Cortex of kidney (tissue), 1 donor: ENCODE data around the gene UCN3.
"Not testable (repeated sequence)": the region's sequence is repeated elsewhere in the genome, so short reads cannot be mapped to it uniquely, and the experiment has no call there.

Experiments used
- DNase-seq: peaks from one replicate; lab custom pipeline; 2025; lab: John Stamatoyannopoulos, UW

The UCN3 gene

DNA sequence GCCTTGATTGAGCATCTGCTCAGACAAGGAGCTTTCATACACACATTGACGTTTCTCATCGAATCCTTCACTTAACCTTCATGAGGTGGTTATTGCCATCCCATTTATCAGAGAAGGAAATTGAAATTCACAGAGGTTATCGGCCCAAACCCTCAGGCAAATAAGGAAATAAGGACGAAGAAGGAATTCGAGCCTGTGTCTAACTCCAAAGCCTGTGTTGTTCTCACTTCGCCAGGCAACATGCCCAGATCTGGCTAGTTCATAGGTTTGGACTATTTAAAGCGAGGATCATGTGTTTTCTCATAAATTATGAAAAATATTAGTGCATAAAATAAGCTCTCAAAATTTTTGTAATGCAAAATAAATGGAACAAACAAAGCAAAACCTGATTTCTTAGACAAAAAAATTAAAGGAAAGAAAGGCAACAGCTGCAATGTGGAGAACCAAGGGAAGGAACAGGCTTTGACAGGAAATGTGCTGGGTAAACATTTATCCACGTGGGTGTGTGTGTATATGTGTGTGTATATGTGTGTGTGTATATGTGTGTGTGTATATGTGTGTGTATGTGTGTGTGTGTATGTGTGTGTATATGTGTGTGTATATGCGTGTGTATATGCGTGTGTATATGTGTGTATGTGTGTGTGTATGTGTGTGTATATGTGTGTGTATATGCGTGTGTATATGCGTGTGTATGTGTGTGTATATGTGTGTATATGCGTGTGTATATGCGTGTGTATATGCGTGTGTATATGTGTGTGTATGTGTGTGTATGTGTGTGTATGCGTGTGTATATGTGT is 4.8 kb downstream of the UCN3 start:
- no peak for DNase-seq

DNA sequence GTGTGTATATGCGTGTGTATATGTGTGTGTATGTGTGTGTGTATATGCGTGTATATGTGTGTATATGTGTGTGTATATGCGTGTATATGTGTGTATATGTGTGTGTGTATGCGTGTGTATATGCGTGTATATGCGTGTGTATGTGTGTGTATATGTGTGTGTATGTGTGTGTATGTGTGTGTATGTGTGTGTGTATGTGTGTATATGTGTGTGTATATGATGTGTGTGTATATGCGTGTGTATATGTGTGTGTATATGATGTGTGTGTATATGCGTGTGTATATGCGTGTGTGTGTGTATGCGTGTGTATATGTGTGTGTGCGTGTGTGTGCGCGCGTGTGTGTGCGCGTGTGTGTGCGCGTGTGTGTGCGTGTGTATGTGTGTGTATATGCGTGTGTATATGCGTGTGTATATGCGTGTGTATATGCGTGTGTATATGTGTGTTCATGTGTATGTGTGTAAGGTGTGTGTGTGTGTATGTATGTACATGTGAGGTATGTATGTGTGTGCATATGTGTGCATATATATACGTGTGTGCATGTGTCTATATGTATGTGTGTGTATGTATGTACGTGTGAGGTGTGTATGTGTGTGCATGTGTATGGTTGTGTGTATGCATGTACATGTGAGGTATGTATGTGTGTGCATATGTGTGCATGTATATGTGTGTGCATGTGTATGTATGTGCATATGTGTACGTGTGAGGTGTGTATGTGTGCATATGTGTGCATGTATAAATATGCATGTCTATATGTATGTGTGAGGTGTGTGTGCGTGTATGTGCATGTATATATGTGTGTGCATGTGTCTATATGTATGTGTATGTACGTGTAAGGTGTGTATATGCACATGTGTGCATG is 6.0 kb downstream of the UCN3 start:
- no peak for DNase-seq

DNA sequence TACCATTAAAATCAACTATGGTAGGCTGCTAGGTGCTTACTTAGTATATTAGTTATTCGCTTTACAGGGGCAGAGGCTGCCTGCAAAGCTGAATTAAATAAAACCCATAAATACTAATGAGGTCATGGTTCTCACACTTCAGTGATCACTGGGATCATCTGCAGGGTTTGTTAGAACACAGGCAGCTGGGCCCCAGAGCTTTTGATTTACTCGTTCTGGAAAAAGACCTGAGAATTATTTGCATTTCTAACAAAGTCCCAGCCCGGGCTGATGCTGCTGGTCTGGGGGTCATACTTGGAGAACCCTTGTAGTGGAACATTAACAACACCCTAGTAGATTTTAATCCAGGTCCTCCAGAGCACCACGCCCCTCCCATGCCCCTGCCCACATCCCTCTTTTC is 8.5 kb downstream of the UCN3 start:
- DNase-seq, result no peak

DNA sequence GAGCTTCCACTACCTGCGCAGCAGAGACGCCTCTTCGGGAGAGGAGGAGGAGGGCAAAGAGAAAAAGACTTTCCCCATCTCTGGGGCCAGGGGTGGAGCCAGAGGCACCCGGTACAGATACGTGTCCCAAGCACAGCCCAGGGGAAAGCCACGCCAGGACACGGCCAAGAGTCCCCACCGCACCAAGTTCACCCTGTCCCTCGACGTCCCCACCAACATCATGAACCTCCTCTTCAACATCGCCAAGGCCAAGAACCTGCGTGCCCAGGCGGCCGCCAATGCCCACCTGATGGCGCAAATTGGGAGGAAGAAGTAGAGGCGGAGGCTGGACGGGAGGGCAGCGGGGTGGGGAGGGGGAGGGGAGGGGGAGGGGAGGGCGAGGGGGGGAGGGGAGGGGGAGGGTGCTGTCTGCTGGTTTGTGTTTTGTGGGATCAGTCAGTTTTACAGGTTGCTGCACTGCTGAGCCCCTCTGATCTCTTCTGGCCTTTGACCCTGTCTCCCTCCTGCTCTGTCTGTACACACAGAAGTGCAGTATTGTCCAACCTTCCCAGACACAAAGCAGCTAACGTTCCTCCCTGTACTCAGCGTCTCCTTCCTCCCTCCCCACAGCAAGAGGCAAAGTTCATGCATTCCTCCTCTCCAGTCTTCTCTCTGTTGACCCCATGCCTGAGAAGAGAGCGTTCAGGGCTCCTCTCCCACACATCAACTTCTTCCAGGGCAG is 9.3 kb downstream of the UCN3 start:
- DNase-seq, result no peak

DNA sequence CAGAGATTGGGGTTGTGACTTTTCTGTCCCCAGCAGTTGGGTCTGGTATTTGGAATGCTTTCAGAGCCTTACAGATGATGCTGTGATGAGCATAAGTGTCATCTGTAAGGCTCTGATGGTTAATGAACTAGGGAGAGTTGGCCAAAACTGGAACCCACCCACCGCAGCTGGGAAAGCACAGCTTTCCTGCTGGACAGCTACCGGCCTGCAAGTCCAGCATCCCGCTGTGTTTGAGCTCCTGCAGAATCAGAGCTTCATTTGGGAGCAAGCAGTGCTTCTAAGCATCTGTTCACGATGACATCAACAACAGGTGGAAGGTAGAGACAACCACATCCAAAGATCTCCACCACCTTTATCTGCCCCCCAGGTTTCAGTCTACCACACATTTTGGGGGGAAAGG is 11.7 kb downstream of the UCN3 start:
- DNase-seq, result no peak

DNA sequence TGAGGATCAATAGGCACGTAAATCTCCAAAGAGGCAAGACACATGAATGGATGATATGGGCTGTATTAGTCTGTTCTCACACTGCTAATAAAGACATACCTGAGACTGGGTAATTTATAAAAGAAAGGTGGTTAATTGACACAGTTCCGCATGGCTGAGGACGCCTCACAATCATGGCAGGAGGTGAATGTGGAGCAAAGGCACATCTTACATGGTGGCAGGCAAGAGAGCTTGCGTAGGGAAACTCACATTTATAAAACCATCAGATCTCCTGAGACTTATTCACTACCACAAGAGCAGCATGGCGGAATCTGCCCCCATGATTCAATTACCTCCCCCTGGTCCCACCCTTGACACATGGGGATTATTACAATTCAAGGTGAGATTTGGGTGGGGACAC is 14.4 kb downstream of the UCN3 start:
- DNase-seq, result not testable (repeated sequence)

DNA sequence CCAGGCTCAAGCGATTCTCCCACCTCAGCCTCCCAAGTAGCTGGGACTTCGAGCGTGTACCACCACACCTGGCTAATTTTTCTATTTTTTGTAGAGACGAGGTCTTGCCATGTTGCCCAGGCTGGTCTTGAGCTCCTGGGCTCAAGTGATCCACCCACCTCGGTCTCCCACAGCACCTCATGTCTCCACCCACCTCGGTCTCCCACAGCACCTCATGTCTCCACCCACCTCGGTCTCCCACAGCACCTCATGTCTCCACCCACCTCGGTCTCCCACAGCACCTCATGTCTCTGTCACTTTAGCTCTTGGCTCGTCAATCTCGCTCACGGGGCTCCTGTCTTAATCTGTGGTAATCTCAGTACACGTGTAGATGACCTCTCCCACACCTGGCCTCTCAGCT is 15.6 kb downstream of the UCN3 start:
- DNase-seq, result not testable (repeated sequence)

DNA sequence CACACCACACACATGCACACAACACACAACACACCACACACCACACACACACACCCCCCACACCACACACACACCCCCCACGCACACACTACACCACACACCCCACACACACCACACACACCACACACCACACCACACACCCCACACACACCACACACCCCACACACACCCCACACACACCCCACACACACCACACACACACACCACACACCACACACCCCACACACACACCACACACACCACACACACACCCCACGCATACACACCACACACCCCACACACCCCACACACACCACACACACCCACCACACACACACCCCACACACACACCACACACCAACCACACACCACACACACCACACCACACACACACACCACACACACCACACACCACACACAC is 16.4 kb downstream of the UCN3 start:
- no peak for DNase-seq

DNA sequence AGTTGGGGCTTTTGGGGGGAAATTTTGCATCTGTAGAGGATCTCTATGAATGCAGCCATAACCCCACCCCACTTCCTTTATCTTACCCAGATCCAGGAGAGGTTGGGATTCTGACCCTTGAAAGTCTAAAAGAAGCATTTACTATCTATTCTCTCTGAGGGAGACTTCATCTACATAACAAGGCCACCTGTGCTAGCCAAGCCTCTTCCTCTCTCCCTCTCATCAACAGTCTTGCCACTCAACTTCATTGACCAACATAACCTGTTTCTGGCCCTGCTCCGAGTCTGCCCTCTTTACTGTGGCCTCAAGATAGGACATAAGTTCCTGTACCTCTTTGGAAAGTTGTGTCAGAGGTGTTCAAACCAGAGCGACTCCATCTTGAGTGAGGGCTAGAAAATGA is 20.5 kb downstream of the UCN3 start:
- DNase-seq, result no peak

DNA sequence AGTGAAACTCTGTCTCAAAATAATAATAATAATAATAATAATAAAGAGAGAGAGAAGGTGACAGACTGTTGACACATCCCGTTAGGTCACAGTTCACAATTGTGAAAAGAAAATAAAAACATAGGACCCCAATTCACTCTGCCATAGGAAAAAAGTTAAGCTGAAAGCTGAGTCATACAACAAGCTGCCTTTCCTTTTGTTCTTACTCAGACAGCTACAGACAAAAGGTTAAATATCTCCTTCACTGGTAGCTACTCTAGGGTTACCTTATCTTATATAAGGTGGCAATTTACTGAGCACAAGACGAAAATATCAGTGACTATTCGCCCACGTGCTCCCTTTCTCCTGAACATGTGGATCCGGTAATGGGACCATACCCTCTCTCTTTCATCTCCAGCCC is 22.4 kb downstream of the UCN3 start:
- no peak for DNase-seq

DNA sequence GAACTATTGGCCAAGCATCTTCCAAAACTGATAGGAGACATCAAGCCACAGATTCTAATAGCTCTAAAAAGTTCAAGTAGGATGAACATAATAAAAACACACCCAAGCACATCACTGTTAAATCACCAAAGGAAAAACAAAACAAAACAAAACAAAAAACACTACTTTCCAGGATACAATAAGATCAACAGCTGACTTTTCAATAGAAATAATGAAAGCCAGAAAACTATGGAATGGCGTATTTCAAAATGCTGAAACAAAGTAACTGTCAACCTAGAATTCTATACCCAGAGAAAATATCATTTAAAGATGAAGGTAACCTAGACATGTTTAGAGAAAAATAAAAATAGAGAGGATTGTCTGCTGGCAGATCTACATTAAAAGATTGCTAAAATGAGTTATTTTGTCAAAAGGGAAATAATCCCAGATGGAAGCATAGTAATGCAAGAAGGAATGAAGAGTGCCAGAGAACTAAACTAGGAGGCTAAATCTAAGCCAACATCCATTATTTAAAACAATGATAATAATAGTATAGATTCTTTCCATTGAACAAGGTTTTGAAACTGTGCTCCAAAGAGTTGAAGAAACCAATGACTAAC is 25.9 kb downstream of the UCN3 start:
- DNase-seq, result no peak

DNA sequence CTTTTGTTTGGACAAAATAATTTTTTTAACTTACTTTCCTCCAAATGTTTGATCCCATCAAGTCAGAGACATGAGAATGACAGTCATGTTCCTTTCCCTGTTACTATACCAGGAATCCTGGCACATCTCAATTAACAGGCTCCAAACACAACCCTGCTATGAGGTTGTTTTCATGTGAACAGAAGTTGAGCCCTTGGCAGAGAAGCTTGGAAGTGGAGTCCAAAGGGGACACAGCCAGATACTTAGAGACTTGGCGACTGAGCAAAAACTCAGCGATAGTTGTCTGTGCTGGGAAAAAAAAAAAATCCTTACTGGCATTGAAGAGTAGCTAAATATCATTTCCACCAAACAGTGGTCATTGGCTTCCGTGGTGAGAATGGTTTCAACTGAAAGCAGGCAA is 27.0 kb downstream of the UCN3 start:
- DNase-seq, result no peak

DNA sequence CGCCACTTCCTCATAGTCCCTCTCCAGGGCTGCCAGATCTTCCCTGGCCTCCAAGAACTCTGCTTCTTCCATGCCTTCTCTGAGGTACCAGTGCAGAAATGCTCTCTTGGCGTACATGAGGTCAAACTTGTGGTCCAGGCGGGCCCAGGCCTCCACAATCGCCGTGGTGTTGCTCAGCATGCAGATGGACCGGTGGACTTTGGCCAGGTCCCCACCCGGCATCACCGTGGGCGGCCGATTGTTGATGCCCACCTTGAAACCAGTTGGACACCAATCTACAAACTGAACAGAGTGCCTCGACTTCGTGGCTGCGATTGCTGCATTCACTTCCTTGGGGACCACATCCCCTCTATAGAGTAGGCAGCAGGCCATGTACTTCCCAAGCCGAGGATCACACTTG is 28.8 kb downstream of the UCN3 start:
- no peak for DNase-seq

DNA sequence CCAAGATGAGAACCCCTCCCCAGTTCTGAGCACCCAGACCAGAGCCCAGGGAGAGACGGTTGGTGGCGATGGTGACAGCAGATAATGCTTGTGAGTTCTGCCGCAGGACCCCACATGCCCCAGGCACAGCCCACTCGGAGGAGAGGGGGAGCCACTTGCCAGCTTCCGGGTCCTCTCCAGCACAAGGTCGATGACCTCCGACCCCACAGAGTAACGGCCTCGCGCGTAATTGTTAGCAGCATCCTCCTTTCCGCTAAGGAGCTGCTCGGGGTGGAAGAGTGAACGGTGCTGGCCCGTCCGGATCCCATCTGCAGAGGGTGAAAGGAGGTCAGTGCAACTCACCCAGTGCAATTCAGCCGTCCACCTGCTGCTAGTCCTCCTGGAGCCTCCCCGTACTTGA is 30.4 kb downstream of the UCN3 start:
- no peak for DNase-seq

DNA sequence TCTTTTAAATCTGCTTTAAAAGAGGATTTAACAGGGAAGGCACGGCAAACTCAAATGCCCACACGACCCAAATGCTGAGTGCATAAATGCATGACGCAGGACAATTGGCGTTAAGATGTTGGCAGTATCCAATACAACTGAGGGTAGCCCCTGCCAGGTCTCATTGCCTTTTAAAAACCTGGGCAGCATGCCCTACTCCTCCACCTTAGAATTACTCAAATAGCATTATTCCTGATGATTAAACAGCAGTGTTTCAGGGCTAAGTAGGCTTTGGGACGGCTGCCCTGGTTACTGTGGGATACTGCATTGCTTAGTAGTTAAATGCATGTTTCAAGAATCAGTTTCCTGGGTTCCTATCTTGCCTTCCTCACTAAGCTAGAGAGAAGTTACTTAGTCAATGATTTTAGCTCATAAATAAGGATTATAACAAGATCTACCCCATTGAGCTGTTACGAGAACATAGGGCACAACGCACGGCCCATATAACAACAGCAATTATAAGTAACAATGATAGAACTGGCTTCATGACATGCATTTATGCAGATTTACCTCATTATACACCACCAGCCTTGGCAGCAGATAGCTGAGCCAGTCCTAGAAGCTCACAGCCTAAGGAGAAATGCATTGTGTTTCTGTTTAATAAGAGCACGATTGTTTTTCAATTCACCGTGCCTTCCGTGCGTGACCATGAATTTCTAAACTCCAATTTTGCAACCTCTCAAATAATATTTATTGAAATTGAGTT is 32.0 kb downstream of the UCN3 start:
- DNase-seq, result no peak

DNA sequence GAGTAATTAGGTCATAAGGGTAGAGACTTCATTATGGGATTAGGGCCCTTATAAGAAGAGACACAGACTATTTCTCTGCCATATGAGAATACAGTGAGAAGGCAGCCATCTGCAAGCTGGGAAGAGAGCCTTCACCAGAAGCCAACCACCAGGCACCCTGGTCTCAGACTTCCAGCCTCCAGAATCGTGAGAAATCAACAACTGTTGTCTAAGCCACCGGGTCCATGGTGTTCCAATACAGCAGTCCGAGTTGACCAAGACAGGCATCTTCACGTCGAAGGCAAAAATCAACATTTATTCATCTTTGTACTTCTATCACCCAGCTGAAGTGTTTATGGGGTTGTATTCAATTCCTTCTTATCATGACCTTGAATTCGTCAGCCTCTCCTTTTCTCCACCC is 34.6 kb downstream of the UCN3 start:
- no peak for DNase-seq

DNA sequence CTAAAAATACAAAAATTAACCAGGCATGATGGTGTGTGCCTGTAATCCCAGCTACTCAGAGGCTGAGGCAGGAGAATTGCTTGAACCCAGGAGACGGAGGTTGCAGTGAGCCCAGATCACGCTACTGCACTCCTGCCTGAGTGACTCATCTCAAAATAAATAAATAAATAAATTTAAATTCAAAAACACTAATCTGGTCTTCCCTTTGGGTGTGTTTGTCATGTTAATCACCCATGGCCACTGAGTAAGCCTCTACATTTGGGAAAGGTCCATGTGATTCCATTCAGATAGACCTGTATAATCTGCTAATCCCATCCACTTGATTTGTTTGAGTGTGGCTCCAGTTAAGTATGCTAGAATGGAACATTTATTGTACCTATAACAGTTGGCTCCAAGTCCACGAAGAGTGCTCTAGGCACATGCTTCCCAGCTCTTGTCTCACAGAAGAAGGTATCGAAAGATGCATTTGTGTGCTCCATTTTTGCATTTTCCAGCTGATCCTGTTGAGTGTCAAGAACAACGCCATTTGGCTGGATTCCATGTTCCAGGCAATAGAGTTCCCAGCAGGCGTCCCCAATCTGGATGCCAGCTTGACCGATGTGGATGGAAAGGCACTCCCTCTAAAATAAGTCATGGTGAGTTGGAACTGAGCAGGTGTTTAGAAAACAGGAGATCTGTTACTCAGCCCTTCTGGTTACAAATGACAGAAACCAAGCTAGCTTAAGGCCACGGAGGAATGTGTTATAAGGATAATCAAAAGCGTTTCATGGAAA is 35.9 kb downstream of the UCN3 start:
- DNase-seq, result no peak

DNA sequence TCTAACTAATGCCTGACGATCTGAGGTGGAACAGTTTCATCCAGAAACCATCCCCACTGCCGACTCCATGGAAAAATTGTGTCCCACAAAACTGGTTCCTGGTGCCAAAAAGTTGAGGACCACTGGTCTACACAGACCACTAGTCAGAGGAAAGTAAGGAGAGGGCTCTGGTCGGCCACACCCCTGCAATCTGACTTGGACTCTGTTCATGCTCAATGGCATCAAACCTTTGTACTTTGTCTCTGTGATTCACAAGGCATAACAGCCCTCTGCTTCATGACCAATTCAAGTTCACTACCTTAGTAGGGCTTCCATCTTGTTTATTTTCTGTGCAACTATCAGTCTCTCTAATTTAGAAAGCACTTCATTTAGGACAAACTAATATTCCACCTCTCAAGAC is 38.0 kb downstream of the UCN3 start:
- DNase-seq, result no peak

DNA sequence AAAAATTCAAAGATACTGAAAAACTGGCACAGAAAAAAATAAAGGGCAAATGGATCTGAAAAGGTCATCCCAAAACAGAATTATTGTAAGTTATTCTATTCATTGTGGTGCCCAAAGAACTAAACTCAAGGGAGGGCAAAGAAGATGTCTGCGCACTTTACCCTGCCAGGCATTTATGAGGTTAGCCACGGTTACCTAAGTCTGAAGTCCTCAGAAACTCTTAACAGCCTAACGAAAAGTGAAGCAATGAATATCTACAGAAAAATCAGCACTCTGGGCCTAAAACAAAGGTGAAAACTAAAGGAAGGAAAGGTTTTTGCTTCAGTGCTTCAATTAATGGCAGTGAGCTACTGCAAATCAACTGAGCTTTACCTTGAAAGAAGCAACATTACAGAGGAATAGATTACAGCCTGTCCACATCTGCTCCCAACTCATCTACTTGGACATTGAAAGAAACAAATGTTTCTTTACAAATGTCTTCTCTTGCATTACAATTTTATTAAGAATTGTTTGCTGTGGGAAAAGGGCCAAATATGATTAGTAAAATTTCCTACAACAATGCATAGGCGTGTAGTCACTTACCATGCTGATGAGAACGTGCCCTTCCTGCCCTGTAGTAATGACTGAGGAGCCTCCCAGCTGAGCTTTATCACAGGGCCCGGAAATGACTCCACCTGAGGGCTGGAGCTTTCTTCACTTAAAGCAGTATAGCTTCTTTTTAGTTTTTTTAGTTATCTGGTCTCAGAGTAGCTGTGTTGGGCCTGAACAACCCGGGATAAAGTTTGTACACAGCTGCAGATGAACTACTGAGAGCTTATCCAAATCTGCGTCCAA is 39.7 kb downstream of the UCN3 start, which contains the start of gene TUBAL3:
TUBAL3 (minus strand) TSS at position 621 of the 834 bp plus-strand sequence; CDS start at position 585, 36 bp downstream.
- no peak for DNase-seq

DNA sequence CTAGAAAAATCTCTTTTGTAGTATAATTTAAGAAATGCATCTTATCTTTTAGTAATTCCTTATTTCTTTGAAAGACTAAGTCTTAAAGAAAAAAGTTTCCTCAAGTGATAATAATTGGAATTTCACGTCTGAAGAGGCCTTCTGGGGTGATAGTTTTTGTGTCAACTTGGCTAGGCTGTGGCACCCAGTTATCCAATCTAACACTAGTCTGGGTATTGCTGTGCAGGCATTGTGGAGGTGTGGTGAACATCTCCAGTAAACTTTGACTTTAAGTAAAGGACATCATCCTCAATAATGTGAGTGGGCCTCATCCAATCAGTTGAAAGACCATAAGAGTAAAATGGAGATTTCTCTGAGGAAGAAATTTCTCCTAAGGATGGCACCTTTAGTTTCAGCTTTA is 42.2 kb downstream of the UCN3 start:
- no peak for DNase-seq
